Loucy (cell line): ENCODE data around the gene NRG3.

Experiments used
- H2AFZ ChIP-seq: fragments of 200-600 bp; sonication (generic); 2 replicates; pipeline ENCODE4 v1.6.0; 2016; ENCODE audit warnings: antibody characterized with exemption, mild to moderate bottlenecking, low read length, moderate library complexity
- H3F3A ChIP-seq: fragments of 200-600 bp; 2 replicates; pipeline ENCODE4 v1.6.0; 2016; ENCODE audit warnings: antibody characterized with exemption, low read depth, mild to moderate bottlenecking
- H3K27me3 ChIP-seq: fragments of 200-600 bp; sonication (generic); 2 replicates; pipeline ENCODE4 v1.6.1; 2014; ENCODE audit warnings: low read length, mild to moderate bottlenecking; ENCODE audit not compliant: insufficient read depth, poor library complexity, severe bottlenecking
- H3K36me3 ChIP-seq: fragments of 200-600 bp; sonication (generic); 2 replicates; pipeline ENCODE4 v1.6.1; 2016; ENCODE audit warnings: low read length; ENCODE audit not compliant: insufficient read depth
- H3K4me1 ChIP-seq: fragments of 200-600 bp; sonication (generic); 2 replicates; pipeline ENCODE4 v1.5.1; 2014; ENCODE audit warnings: low read length, mild to moderate bottlenecking; ENCODE audit not compliant: insufficient read depth, poor library complexity, severe bottlenecking
- H3K4me2 ChIP-seq: fragments of 200-600 bp; sonication (generic); 2 replicates; pipeline ENCODE4 v1.6.0; 2014; ENCODE audit warnings: antibody characterized with exemption, low read length, low read depth, mild to moderate bottlenecking; ENCODE audit not compliant: poor library complexity, severe bottlenecking
- H3K4me3 ChIP-seq: fragments of 200-600 bp; sonication (generic); 2 replicates; pipeline ENCODE4 v1.5.1; 2014; ENCODE audit warnings: low read length, mild to moderate bottlenecking, mixed read lengths; ENCODE audit not compliant: poor library complexity, severe bottlenecking
- H3K79me2 ChIP-seq: fragments of 200-600 bp; sonication (generic); 2 replicates; pipeline ENCODE4 v1.6.1; 2014; ENCODE audit warnings: low read length; ENCODE audit not compliant: insufficient read depth
- H3K9ac ChIP-seq: fragments of 200-600 bp; sonication (generic); 2 replicates; pipeline ENCODE4 v1.6.0; 2014; ENCODE audit warnings: mild to moderate bottlenecking, low read depth, low read length, moderate library complexity; ENCODE audit not compliant: poor library complexity, severe bottlenecking
- H3K9me2 ChIP-seq: fragments of 200-600 bp; sonication (generic); replicated peaks from 2 replicates; pipeline ENCODE4 v1.6.1; 2016; ENCODE audit warnings: low read depth, low read length, mixed read lengths
- H3K9me3 ChIP-seq: fragments of 200-600 bp; sonication (generic); 2 replicates; pipeline ENCODE4 v1.6.1; 2014; ENCODE audit warnings: mild to moderate bottlenecking, antibody characterized with exemption, low read length, low read depth; ENCODE audit not compliant: insufficient read depth
- H4K20me1 ChIP-seq: fragments of 200-600 bp; sonication (generic); 2 replicates; pipeline ENCODE4 v1.6.0; 2014; ENCODE audit warnings: antibody characterized with exemption, low read length, mild to moderate bottlenecking; ENCODE audit not compliant: insufficient read depth, poor library complexity, severe bottlenecking
- EZH2phosphoT487 ChIP-seq: fragments of 200-600 bp; IDR thresholded peaks from 2 replicates; pipeline ENCODE4 v1.6.1; 2018; ENCODE audit warnings: antibody characterized with exemption, mild to moderate bottlenecking, moderate library complexity, borderline replicate concordance
- TF ChIP-seq, protein P1 (sequence below): fragments of 200-600 bp; sonication (generic); conservative IDR thresholded peaks from 2 replicates; pipeline ENCODE4 v1.5.1; 2014; ENCODE audit warnings: mild to moderate bottlenecking, antibody characterized with exemption, low read length

NRG3 gene

GRCh38 chr10:82319562-82319961, 444.6 kb downstream of the NRG3 start:
- Histone ChIP-seq H3K4me3 (no peak overlapping the region), H3K4me1 (no peaks in the 10 kb centered on the region), H4K20me1 (no peaks in the 10 kb centered on the region), H3K79me2 (no peaks in the 10 kb centered on the region), H3K9ac (no peak overlapping the region), H3K9me2 (no peaks in the 10 kb centered on the region), H2AFZ (no peak overlapping the region), H3K4me2 (no peak overlapping the region), H3K9me3 (no peaks in the 10 kb centered on the region; the same call in 1 of the 2 replicates), H3K27me3 (no peaks in the 10 kb centered on the region), H3F3A (no peaks in the 10 kb centered on the region), H3K36me3 (no peaks in the 10 kb centered on the region)
- TF ChIP-seq, protein P1, sequence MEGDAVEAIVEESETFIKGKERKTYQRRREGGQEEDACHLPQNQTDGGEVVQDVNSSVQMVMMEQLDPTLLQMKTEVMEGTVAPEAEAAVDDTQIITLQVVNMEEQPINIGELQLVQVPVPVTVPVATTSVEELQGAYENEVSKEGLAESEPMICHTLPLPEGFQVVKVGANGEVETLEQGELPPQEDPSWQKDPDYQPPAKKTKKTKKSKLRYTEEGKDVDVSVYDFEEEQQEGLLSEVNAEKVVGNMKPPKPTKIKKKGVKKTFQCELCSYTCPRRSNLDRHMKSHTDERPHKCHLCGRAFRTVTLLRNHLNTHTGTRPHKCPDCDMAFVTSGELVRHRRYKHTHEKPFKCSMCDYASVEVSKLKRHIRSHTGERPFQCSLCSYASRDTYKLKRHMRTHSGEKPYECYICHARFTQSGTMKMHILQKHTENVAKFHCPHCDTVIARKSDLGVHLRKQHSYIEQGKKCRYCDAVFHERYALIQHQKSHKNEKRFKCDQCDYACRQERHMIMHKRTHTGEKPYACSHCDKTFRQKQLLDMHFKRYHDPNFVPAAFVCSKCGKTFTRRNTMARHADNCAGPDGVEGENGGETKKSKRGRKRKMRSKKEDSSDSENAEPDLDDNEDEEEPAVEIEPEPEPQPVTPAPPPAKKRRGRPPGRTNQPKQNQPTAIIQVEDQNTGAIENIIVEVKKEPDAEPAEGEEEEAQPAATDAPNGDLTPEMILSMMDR, result no peak
- TF ChIP-seq EZH2phosphoT487, result no peak

DNA sequence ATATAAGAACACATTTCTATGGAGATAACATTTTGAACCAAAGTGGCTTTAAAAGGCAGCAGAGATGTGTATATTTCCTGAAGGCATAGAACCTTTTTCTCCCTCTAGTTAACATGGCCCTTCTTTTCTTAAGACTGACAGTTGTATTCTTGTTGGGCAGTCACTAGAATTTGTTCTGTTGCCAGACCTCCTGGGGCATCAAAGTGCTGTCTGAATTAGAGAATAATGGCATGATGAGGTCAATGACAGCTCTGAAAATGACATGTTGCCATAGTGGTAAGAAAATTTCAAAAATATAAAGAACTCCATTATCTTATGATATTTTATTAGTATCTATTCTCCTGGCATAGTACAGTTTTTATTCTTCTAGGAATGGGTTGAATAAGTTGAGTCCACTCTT, 446.7 kb downstream of the NRG3 start:
- Histone ChIP-seq H3K27me3 (no peaks in the 10 kb centered on the region), H3K4me3 (no peak overlapping the region), H3K4me1 (no peaks in the 10 kb centered on the region), H3K79me2 (no peaks in the 10 kb centered on the region), H4K20me1 (no peaks in the 10 kb centered on the region), H3K36me3 (no peaks in the 10 kb centered on the region), H3F3A (no peaks in the 10 kb centered on the region), H2AFZ (no peak overlapping the region), H3K9ac (no peak overlapping the region), H3K9me2 (no peaks in the 10 kb centered on the region), H3K4me2 (no peak overlapping the region), H3K9me3 (peaks cover 3% of the 10 kb centered on the region; the same call in 1 of the 2 replicates)
- no peak for TF ChIP-seq EZH2phosphoT487
- TF ChIP-seq, protein P1, result no peak

- Histone ChIP-seq H3K4me2 (no peak overlapping the region), H3K36me3 (no peaks in the 10 kb centered on the region), H3K9me3 (no peaks in the 10 kb centered on the region), H3K79me2 (no peaks in the 10 kb centered on the region), H4K20me1 (no peaks in the 10 kb centered on the region), H3K9ac (no peak overlapping the region), H3K4me1 (no peaks in the 10 kb centered on the region), H3K27me3 (no peaks in the 10 kb centered on the region), H3K9me2 (no peaks in the 10 kb centered on the region), H3F3A (no peaks in the 10 kb centered on the region), H2AFZ (no peak overlapping the region), H3K4me3 (no peak overlapping the region)
- TF ChIP-seq, protein P1, result no peak
- TF ChIP-seq EZH2phosphoT487, result no peak
Observed at GRCh38 chr10:82331716-82332115, 456.7 kb downstream of the NRG3 start.
